HG02610 (cell line): ENCODE measurements around the gene MRPL36.
"Not testable (repeated sequence)": the region's sequence is repeated elsewhere in the genome, so short reads cannot be mapped to it uniquely, and the experiment has no call there.

Experiments
- ATAC-seq: cut with Tn5 transposase; IDR thresholded peaks from one replicate; pipeline ENCODE4 v1.9.1; 2021; ENCODE audit warnings: mild to moderate bottlenecking, moderate library complexity; ENCODE audit not compliant: unreplicated experiment

MRPL36 gene

DNA sequence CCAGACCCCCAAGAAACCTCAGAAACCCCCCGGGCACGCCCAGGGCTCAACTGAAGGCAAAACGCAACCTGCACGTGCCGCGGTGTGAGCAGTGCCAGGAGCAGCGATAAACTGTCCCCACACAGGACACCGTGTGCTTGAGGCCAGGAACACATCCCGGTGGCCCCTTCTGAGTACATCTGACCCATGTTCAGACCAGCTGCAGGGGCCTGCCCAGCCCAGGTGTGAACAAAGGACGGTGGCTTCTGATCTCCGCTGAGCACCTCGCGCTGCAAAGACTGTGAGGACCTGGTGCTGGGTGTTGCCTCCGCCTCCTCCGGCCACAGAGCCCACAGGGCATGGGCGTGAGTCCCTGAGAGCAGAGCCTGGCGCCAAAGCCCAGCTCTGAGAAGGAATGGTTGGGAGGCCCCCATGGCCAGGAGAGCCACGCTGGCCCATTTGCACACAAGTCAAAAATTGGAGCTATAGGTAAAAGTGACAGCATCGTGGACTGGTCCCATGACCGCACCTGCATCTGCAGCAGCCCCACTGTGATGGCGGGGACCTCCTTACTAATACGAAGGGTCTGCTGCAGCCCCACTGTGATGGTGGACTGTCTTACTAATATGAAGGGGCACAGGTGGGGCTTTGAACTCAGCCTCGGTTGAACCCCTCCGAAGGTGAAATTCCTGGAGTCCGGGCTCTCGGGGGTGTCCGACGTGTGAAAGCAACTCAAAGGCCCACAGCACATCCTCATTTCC lies 33.0 kb upstream of the MRPL36 start:
- no peak for ATAC-seq

GRCh38 chr5:1831677-1832313 lies 32.2 kb upstream of the MRPL36 start:
- ATAC-seq: no peak

DNA sequence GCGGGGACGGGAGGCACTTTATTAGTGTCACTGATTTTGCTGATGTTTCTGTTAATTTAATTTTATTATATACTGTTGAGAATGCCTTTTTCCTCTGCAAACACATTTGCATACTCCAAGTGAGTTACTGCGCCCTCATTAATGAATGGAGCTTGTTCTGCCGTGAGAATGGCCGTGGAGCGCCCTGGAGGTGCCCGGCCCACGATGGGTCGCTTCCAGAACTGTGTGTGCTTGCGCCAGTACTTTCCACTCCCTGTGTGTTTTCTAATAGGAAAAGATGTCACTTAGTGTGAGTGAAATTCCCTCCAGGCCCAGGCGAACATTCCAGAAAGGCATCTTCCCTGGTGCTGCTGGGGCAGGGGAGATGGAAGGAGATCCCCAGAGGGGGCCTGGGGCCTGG lies 31.6 kb upstream of the MRPL36 start:
- no peak for ATAC-seq

- no peak for ATAC-seq
These were observed 31.1 kb upstream of the MRPL36 start for GRCh38 chr5:1830571-1831228.

GRCh38 chr5:1827886-1828397 lies 28.3 kb upstream of the MRPL36 start:
- no peak for ATAC-seq

DNA sequence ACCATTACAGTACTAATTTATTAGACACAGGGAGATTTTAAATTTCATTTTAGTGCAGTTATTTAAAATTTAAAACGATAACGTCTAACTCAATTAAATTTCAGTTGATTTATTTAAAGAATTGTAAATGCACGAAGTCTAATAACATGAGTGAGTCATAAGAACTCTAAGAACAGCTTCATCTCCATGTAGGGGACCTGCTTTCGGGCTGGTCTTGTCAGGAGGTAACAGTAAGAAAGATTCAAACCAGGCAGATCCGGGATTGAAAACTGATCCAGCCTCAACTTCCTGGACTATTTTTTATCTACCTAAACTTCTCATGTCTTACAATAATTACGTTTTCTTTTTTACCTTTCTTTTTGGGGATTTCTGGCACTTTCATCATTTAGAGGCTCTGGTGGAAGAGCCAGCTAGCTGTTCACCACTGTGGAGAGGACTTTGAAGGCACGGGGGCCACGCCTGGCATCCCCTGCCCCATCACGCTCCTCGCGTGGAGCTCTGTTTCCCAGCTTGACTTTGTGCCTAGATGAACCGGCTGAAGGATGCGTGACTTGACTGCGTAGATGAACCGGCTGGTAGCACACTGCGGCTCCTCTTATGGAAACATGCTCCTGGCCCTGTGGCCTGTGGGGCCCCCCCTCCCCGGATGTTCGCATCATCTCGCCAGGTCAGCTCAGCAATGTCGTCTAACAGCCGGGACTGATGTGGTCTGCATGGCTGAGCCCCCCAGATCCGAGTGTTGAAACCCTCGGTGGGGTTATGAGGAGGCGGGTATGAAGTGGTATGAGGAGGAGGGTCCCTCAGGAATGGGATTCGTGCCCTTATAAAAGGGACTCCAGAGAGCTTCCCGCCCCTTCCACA lies 27.6 kb upstream of the MRPL36 start:
- ATAC-seq: no peak

- ATAC-seq: no peak
These were observed 26.8 kb upstream of the MRPL36 start for GRCh38 chr5:1826235-1826980.

DNA sequence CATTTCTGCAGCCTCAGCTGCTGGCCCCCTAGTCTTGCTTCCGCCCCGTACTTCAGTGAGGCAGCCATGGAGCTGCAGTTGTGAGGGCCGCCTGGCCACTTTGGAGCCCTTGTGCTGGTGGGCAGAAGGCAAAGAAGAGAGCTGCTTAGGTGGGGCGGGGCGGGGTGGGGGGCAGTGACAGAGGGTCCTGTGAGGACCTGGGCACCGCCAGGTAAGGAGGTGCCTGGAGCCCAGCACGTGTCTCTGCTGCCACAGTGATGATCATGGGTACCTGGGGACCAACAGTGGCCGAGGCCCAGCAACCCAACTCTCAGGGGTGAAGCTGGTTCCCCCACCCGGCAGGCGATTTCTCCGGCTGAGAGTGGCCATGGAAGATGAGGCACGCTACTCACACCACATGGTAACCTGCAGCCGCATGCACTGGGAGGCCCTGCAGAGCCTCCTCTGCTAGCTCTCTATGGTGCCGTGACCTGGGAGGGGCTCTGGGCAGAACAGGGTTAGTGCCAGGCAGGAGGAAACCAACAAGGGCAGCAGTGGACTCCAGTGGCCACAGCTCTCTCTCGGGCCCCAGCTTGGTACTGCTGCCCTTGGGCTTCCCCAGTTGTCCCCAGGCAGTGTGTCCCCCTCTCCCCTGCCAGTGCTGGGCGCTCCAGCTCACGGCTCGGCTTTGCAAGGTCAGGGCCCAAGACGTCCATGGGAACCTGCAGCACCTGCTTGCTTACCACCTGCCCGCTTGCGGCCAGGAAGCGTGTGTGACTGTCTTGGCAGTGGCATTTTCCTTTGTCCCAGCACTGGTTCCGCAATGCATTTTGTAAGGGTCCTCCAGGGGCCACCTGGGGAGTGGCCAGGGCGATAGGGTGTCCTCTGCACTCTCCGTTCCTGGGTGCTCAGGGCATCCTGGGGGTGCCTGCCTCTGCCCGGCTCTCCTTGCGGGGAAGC lies 25.5 kb upstream of the MRPL36 start:
- no peak for ATAC-seq

- ATAC-seq: no peak
These were observed 24.6 kb upstream of the MRPL36 start for GRCh38 chr5:1824109-1824821.

GRCh38 chr5:1823381-1824034 lies 23.9 kb upstream of the MRPL36 start:
- ATAC-seq: no peak

DNA sequence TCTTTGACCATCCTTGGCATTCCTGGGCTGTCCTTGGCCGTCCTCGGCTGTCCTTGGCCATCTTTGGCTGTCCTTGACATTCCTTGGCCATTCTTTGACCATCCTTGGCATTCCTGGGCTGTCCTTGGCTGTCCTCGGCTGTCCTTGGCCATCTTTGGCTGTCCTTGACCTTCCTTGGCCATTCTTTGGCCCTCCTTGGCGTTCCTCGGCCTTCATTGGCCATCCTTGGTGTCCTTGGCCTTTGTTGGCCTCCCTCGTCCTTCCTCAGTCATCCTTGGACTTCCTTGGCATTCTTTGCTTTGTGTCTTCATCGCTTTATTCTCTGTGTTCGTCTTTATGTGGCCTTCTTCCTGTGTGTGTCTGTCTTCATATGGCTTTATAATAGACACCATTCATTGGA lies 22.2 kb upstream of the MRPL36 start:
- no peak for ATAC-seq

- no peak for ATAC-seq
These were observed 21.3 kb upstream of the MRPL36 start for GRCh38 chr5:1820926-1821325.

DNA sequence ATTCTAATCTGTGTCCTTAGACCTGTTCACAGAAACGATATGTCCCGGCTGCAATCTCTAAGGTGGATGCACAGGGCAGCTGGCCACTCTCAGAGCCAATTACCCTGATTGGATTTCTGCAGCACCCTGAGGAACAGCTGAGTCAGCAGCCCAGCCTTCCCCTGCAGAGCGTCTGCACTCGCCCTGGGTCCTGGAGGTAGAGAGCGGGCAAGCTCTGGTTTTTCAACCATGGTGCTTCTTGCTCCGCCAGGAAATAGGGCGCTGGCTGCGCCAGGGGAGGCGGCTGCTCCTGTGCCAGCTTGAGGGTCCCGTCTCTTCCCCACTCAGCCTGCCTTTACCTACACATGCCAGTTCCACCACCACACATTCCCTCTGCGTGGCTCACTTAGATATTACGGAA lies 20.7 kb upstream of the MRPL36 start:
- ATAC-seq: no peak

DNA sequence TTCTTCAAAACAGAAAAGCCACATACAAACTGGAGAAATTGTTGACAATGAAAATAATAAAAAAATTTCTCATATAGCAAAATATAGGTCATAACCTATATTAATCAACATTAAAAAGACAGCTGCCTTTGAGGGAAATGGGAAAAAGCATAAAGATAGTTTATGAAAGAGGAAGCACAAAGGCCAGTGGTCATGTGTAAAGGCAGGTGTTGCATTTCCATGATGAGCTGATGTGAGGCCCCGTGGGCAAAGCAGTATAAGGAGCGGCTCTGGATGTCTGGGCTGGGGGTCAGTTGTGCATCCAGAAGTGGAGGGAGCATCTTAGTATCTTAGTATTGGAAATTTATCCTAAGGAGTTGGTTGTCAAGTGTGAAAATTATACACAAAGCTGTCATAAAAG lies 19.8 kb upstream of the MRPL36 start:
- no peak for ATAC-seq

DNA sequence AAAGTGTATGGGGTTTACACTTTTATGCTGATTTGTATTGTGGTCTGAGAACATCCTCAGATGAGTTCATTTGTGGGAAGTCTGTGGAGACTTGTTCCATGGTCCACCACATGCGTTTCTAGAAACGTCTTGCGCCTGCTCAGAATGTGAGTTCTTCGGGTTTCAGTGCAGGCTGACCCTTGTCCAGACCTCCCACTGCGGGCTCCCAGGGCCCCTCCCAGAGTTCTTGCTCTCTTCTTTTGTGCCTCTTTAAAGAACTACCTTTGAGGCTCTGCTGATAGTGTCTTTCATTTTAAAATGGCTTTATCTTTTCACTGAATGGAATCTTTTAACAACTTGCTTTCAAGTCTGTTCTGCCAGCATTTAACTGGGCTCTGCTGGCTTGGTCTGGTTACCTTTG lies 19.1 kb upstream of the MRPL36 start:
- ATAC-seq: no peak

GRCh38 chr5:1817261-1818043 lies 17.8 kb upstream of the MRPL36 start:
- ATAC-seq: no peak

DNA sequence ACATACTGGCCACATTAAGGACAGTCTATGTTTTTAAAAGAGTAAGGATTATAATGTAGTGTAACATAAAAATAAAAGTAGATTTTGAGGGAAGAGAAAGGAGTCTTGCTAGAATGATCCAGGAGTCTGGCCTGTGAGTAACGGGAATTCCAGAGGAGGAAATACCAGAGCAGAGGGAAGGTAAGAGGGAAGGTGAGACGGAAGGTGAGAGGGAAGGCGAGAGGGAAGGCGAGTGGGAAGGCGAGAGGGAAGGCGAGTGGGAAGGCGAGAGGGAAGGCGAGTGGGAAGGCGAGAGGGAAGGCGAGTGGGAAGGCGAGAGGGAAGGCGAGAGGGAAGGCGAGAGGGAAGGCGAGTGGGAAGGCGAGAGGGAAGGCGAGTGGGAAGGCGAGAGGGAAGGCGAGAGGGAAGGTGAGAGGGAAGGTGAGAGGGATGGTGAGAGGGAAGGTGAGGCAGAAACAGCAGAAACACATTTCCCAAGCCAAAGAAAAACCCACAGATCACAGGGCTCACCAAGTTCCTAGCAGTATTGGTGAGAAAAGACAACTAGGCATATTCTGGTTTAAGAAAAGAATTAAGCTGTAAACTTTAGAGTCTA lies 17.0 kb upstream of the MRPL36 start:
- ATAC-seq: not testable (repeated sequence)
